Tibial artery (tissue), 4 donors: ENCODE results near the gene TMBIM1.

Source experiments
- DNase-seq, 2 donors: peaks; one replicate each; pipeline ENCODE4 v3.0.0-alpha.2; 2019
- H3K27ac ChIP-seq, 2 donors: fragments of 200-600 bp; sonication (generic) in 1 of 2; 1 replicate in 1 of 2; 2 replicates in 1 of 2; pipeline ENCODE4 v1.5.1; 2018 to 2019; ENCODE audit warnings: mild to moderate bottlenecking in 1 of 2
- H3K27me3 ChIP-seq, 2 donors: fragments of 200-600 bp; sonication (generic) in 1 of 2; one replicate each; pipeline versions ENCODE4 v1.5.1 to v1.6.0; 2016 to 2019
- H3K36me3 ChIP-seq, 3 donors: fragments of 200-600 bp; sonication (generic) in 2 of 3; one replicate each; pipeline ENCODE4 v1.5.1; 2016 to 2019; ENCODE audit warnings: mild to moderate bottlenecking in 2 of 3
- H3K4me1 ChIP-seq, 4 donors: fragments of 200-600 bp; sonication (generic) in 2 of 4; 1 replicate in 3 of 4; 2 replicates in 1 of 4; pipeline ENCODE4 v1.5.1; 2016 to 2019
- H3K4me3 ChIP-seq, 2 donors: fragments of 200-600 bp; sonication (generic) in 1 of 2; 1 replicate in 1 of 2; 2 replicates in 1 of 2; pipeline ENCODE4 v1.5.1; 2018 to 2019; ENCODE audit warnings: mild to moderate bottlenecking in 2 of 2
- H3K9me3 ChIP-seq, 3 donors: fragments of 200-600 bp; sonication (generic) in 1 of 3; one replicate each; pipeline ENCODE4 v1.5.1; 2016 to 2019
- CTCF ChIP-seq, 2 experiments: fragments of 200-600 bp in 1 of 2; fragments of 450-650 bp in 1 of 2; IDR thresholded peaks; one replicate each; pipeline ENCODE4 v1.5.1; 2017 to 2019; ENCODE audit warnings: antibody characterized with exemption in 2 of 2, mild to moderate bottlenecking in 1 of 2, moderate library complexity in 1 of 2
- intact Hi-C: fragments of 100-400 bp; cut with DNase I; formaldehyde crosslinking; loops from one replicate; pipeline ENCODE4 v1.15.0; 2023; ENCODE audit warnings: low total_unique reads

TMBIM1 gene

GRCh38 chr2:218280260-218280870, 11.9 kb downstream of the TMBIM1 start:
- no peak for TF ChIP-seq CTCF (IDR thresholded peaks at IDR 0.05)
- peaks cover 64 to 66% (median 65%) of the 10 kb centered on the region in 3 donors for H3K36me3 ChIP-seq
- no peak for DNase-seq
- H3K4me1 ChIP-seq: peaks cover 9 to 77% (median 45%) of the 10 kb centered on the region in 4 donors
- no peaks in the 10 kb centered on the region for H3K27me3 ChIP-seq
- peak overlapping the region; percentile 51 to 99 for H3K27ac ChIP-seq
- H3K9me3 ChIP-seq: no peaks in the 10 kb centered on the region
- H3K4me3 ChIP-seq: no peak overlapping the region
- intact Hi-C loops: no loop called here

- H3K9me3 ChIP-seq: no peaks in the 10 kb centered on the region
- no peaks in the 10 kb centered on the region for H3K27me3 ChIP-seq
- peak overlapping the region; percentile 51 to 99 for H3K27ac ChIP-seq
- peaks cover 80 to 82% (median 81%) of the 10 kb centered on the region in 3 donors for H3K36me3 ChIP-seq
- DNase-seq: no peak
- peaks cover 0 to 63% (median 33%) of the 10 kb centered on the region in 4 donors for H3K4me1 ChIP-seq
- TF ChIP-seq CTCF (IDR thresholded peaks at IDR 0.05): no peak
- H3K4me3 ChIP-seq: no peak overlapping the region
- intact Hi-C loops: no loop called here
Observed at GRCh38 chr2:218278531-218279360, 13.6 kb downstream of the TMBIM1 start.

GRCh38 chr2:218277921-218278320, 14.4 kb downstream of the TMBIM1 start:
- peak overlapping the region; percentile 51 to 99 for H3K27ac ChIP-seq
- H3K4me3 ChIP-seq: no peak overlapping the region
- H3K4me1 ChIP-seq: peaks cover 0 to 63% (median 32%) of the 10 kb centered on the region in 4 donors
- H3K9me3 ChIP-seq: no peaks in the 10 kb centered on the region
- intact Hi-C loops: no loop called here
- DNase-seq: no peak
- TF ChIP-seq CTCF (IDR thresholded peaks at IDR 0.05): no peak
- no peaks in the 10 kb centered on the region for H3K27me3 ChIP-seq
- H3K36me3 ChIP-seq: peaks cover 83 to 86% (median 84%) of the 10 kb centered on the region in 3 donors

- H3K27ac ChIP-seq: peak overlapping the region; percentile 51 to 99
- no peaks in the 10 kb centered on the region for H3K9me3 ChIP-seq
- no peaks in the 10 kb centered on the region for H3K27me3 ChIP-seq
- no peak for DNase-seq
- no peak overlapping the region for H3K4me3 ChIP-seq
- H3K36me3 ChIP-seq: peaks cover 83 to 86% (median 84%) of the 10 kb centered on the region in 3 donors
- no peak for TF ChIP-seq CTCF (IDR thresholded peaks at IDR 0.05)
- H3K4me1 ChIP-seq: peaks cover 0 to 61% (median 30%) of the 10 kb centered on the region in 4 donors
- intact Hi-C loops: no loop called here
Observed at GRCh38 chr2:218276986-218277755, 15.1 kb downstream of the TMBIM1 start.

- intact Hi-C loops: no loop called here
- no peak for TF ChIP-seq CTCF (IDR thresholded peaks at IDR 0.05)
- no peaks in the 10 kb centered on the region for H3K9me3 ChIP-seq
- DNase-seq: no peak
- peaks cover 69 to 71% (median 70%) of the 10 kb centered on the region in 3 donors for H3K36me3 ChIP-seq
- no peaks in the 10 kb centered on the region for H3K27me3 ChIP-seq
- peaks cover 0 to 60% (median 33%) of the 10 kb centered on the region in 4 donors for H3K4me1 ChIP-seq
- H3K4me3 ChIP-seq: no peak overlapping the region
- peak overlapping the region; percentile 78 to 99 for H3K27ac ChIP-seq
Observed at GRCh38 chr2:218275371-218276072, 16.8 kb downstream of the TMBIM1 start.
